Endothelial cell of umbilical vein (primary cell): ENCODE results near the gene POLA1. TPM values are rescaled to one million over a fixed set of nuclear protein-coding genes. Genes with fewer than 3 reads are reported as not detected.

Experiments
- BruUV-seq: library from RNA; stranded (reverse); fragments of 400-500 nt; replicated peaks from 2 replicates; lab custom pipeline; 2021; lab: Mats Ljungman, UMichigan
- CTCF ChIA-PET: fragments of 300-600, 350-600 bp; sonication (Branson Sonifier 250); formaldehyde crosslinking; loops from one replicate; lab custom pipeline; 2021; ENCODE audit warnings: antibody characterized with exemption, inconsistent platforms; lab: Charles Lee
- POLR2A ChIA-PET: fragments of 300-600, 350-600 bp; sonication (Branson Sonifier 250); formaldehyde crosslinking; loops from one replicate; lab custom pipeline; 2021; ENCODE audit warnings: antibody characterized with exemption, inconsistent platforms; lab: Charles Lee
- DNase-seq: peaks from one replicate; pipeline ENCODE4 v3.0.0-alpha.2; 2011; ENCODE audit warnings: low read depth, low spot score
- FAIRE-seq: peaks from 2 replicates; lab custom pipeline; 2011; peaks lifted over from hg19 to GRCh38; lab: Jason Lieb, UNC
- H2AFZ ChIP-seq: 2 replicates; pipeline ENCODE4 v1.6.0; 2012; ENCODE audit warnings: low read depth, low read length, control low read depth, inconsistent platforms
- H3K27ac ChIP-seq: 2 replicates; pipeline ENCODE4 v1.5.1; 2011; ENCODE audit warnings: low read depth, mild to moderate bottlenecking, control low read depth, low read length, moderate library complexity; ENCODE audit not compliant: insufficient read depth
- H3K27me3 ChIP-seq, 2 experiments: 2 replicates each; pipeline versions ENCODE4 v1.6.0 to v1.6.1; 2011; ENCODE audit warnings: low read length in 2 of 2, mixed read lengths in 1 of 2; ENCODE audit not compliant: control insufficient read depth in 2 of 2, insufficient read depth in 2 of 2
- H3K36me3 ChIP-seq, 2 experiments: 2 replicates in 1 of 2; 3 replicates in 1 of 2; pipeline ENCODE4 v1.5.1; 2011; ENCODE audit warnings: low read length in 2 of 2, mild to moderate bottlenecking in 1 of 2, moderate library complexity in 1 of 2; ENCODE audit not compliant: control insufficient read depth in 2 of 2, insufficient read depth in 2 of 2; ENCODE audit errors: extremely low read depth in 1 of 2
- H3K4me1 ChIP-seq: 3 replicates; pipeline ENCODE4 v1.5.1; 2011; ENCODE audit warnings: mild to moderate bottlenecking, low read length; ENCODE audit not compliant: control insufficient read depth, insufficient read depth; ENCODE audit errors: extremely low read depth
- H3K4me2 ChIP-seq: 2 replicates; pipeline ENCODE4 v1.6.1; 2011; ENCODE audit warnings: low read length, control low read depth, mixed read lengths; ENCODE audit not compliant: insufficient read depth
- H3K4me3 ChIP-seq, 3 experiments: fragments of 200-600 bp in 1 of 3; sonication (generic), shearing (Covaris generic) in 1 of 3; replicated peaks in 1 of 3; 2 replicates each; pipeline ENCODE4 v1.5.1; 2011 to 2016; ENCODE audit warnings: control low read depth in 3 of 3, low read length in 3 of 3, mild to moderate bottlenecking in 2 of 3, inconsistent platforms in 1 of 3, low read depth in 1 of 3, moderate library complexity in 1 of 3; ENCODE audit not compliant: insufficient read depth in 1 of 3
- H3K79me2 ChIP-seq: 2 replicates; pipeline ENCODE4 v1.6.0; 2012; ENCODE audit warnings: low read length, inconsistent platforms; ENCODE audit not compliant: control insufficient read depth, insufficient read depth
- H3K9ac ChIP-seq: replicated peaks from 2 replicates; pipeline ENCODE3; 2011; ENCODE audit warnings: low read length, control low read depth; ENCODE audit not compliant: insufficient read depth; ENCODE audit errors: extremely low read depth
- H3K9me1 ChIP-seq: replicated peaks from 3 replicates; pipeline ENCODE4 v1.6.0; 2011; ENCODE audit warnings: mild to moderate bottlenecking, low read length; ENCODE audit not compliant: control insufficient read depth, insufficient read depth; ENCODE audit errors: extremely low read depth
- H3K9me3 ChIP-seq: replicated peaks from 2 replicates; pipeline ENCODE4 v1.5.1; 2012; ENCODE audit warnings: low read length, inconsistent platforms; ENCODE audit not compliant: control insufficient read depth, insufficient read depth
- H4K20me1 ChIP-seq: replicated peaks from 2 replicates; pipeline ENCODE3; 2011; ENCODE audit warnings: mild to moderate bottlenecking, low read length; ENCODE audit not compliant: control insufficient read depth, insufficient read depth; ENCODE audit errors: extremely low read depth
- EZH2 ChIP-seq: IDR thresholded peaks from 2 replicates; pipeline ENCODE4 v1.6.1; 2012; ENCODE audit warnings: borderline replicate concordance, low read depth, mild to moderate bottlenecking, moderate library complexity, low read length, inconsistent platforms; ENCODE audit not compliant: severe bottlenecking
- FOS ChIP-seq: IDR thresholded peaks from 2 replicates; pipeline ENCODE4 v1.6.1; 2011; ENCODE audit warnings: mild to moderate bottlenecking, low read length, moderate library complexity, borderline replicate concordance; ENCODE audit not compliant: insufficient read depth
- GATA2 ChIP-seq: IDR thresholded peaks from 2 replicates; pipeline ENCODE4 v1.7.0; 2011; ENCODE audit warnings: low read depth, mild to moderate bottlenecking, moderate library complexity, mixed read lengths, low read length; ENCODE audit not compliant: insufficient read length, insufficient read depth
- JUN ChIP-seq: IDR thresholded peaks from 2 replicates; pipeline ENCODE4 v1.6.1; 2011; ENCODE audit warnings: borderline replicate concordance, low read depth; ENCODE audit not compliant: insufficient read length, insufficient read depth
- MYC ChIP-seq: IDR thresholded peaks from one replicate; pipeline ENCODE4 v1.6.1; 2011; ENCODE audit warnings: mild to moderate bottlenecking, low read depth, low read length
- POLR2A ChIP-seq: IDR thresholded peaks from 2 replicates; pipeline ENCODE4 v1.6.1; 2012; ENCODE audit warnings: low read depth, mild to moderate bottlenecking, control low read depth, low read length
- POLR2AphosphoS5 ChIP-seq: IDR thresholded peaks from 2 replicates; pipeline ENCODE4 v1.6.1; 2012; ENCODE audit warnings: low read depth, mild to moderate bottlenecking, control low read depth, low read length, moderate library complexity; ENCODE audit not compliant: insufficient read depth
- dilution Hi-C: fragments of 300-500 bp; cut with MboI; formaldehyde crosslinking; loops from one replicate; pipeline ENCODE4 v1.15.0; 2019; ENCODE audit warnings: low sequenced_read_pairs; ENCODE audit not compliant: extremely low pct_ligation_motif_present
- intact Hi-C: fragments of 100-400 bp; cut with micrococcal nuclease; formaldehyde crosslinking; loops from one replicate; pipeline ENCODE4 v1.10.0; 2022
- polyA plus RNA-seq, 4 experiments: library from polyadenylated mRNA; depleted of rRNA in 3 of 4; stranded (reverse) in 3 of 4; unstranded in 1 of 4; fragments of >200 nt; gene quantifications; 2 replicates each; pipeline versions ENCODE4 v1.2.1 to v1.2.3, GENCODE V29; 2011 to 2012; ENCODE audit warnings: missing spikeins in 1 of 4
- total RNA-seq: library from RNA; stranded (reverse); gene quantifications from 2 replicates; pipeline ENCODE4 v1.2.3, GENCODE V29; 2021
- TF ChIP-seq, protein P1 (sequence below), 2 donors: IDR thresholded peaks; 1 replicate in 1 of 2; 2 replicates in 1 of 2; pipeline ENCODE4 v1.5.1; 2011; ENCODE audit warnings: low read length in 2 of 2, mild to moderate bottlenecking in 2 of 2, moderate library complexity in 2 of 2, control low read depth in 1 of 2, inconsistent platforms in 1 of 2, low read depth in 1 of 2; ENCODE audit not compliant: insufficient read depth in 1 of 2; ENCODE audit errors: extremely low read depth in 1 of 2
- TF ChIP-seq, protein P2 (sequence below): IDR thresholded peaks from 2 replicates; pipeline ENCODE4 v1.6.1; 2011; ENCODE audit not compliant: insufficient read depth, insufficient read length

Gene POLA1
- total and polyA plus RNA-seq, 2 donors (not counting 3 experiments of a cell fraction or from before 2014, with no cell fraction given), result 1.8 to 18.6 TPM

DNA sequence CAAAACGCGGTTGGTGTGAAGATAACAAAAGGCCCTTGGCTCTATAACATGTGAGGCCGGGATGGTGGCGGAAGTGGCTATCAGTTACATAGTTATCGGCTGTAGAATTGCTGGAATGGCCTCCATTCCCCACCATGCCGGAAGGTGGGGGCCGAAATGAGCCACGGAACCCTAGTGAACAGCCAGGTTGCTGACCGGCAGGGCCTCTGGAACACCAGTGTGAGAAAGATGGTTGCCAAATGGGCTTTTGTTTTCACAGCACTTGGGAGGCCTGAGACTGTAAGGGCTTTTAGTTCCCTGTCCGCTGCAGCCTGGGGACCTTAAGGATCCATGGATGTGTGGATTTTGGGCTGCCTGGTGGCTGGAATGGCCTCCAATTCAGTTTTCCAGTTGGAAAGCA is 345.3 kb downstream of the POLA1 start:
- Histone ChIP-seq H3K27me3 (no peaks in the 10 kb centered on the region), H4K20me1 (no peaks in the 10 kb centered on the region), H2AFZ (no peak overlapping the region), H3K36me3 (no peaks in the 10 kb centered on the region), H3K9me1 (no peaks in the 10 kb centered on the region), H3K4me1 (no peaks in the 10 kb centered on the region), H3K4me3 (no peak overlapping the region), H3K79me2 (no peaks in the 10 kb centered on the region), H3K9me3 (no peaks in the 10 kb centered on the region), H3K27ac (no peak overlapping the region), H3K9ac (no peak overlapping the region), H3K4me2 (no peak overlapping the region)
- POLR2A ChIA-PET, result no interaction called here
- dilution Hi-C loops, result no loop called here
- no TSS peak for BruUV-seq
- CTCF ChIA-PET, result no interaction called here
- TF ChIP-seq POLR2A (no peak), JUN (no peak), POLR2AphosphoS5 (no peak), GATA2 (no peak), MYC (no peak), FOS (no peak), EZH2 (no peak)
- TF ChIP-seq, protein P1, sequence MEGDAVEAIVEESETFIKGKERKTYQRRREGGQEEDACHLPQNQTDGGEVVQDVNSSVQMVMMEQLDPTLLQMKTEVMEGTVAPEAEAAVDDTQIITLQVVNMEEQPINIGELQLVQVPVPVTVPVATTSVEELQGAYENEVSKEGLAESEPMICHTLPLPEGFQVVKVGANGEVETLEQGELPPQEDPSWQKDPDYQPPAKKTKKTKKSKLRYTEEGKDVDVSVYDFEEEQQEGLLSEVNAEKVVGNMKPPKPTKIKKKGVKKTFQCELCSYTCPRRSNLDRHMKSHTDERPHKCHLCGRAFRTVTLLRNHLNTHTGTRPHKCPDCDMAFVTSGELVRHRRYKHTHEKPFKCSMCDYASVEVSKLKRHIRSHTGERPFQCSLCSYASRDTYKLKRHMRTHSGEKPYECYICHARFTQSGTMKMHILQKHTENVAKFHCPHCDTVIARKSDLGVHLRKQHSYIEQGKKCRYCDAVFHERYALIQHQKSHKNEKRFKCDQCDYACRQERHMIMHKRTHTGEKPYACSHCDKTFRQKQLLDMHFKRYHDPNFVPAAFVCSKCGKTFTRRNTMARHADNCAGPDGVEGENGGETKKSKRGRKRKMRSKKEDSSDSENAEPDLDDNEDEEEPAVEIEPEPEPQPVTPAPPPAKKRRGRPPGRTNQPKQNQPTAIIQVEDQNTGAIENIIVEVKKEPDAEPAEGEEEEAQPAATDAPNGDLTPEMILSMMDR (IDR thresholded peaks at IDR 0.05; ENCODE audit: extremely low read depth in 1 of 2, insufficient read depth in 1 of 2, low read depth in 1 of 2, low read length in 2 of 2), result no peak
- TF ChIP-seq, protein P2, sequence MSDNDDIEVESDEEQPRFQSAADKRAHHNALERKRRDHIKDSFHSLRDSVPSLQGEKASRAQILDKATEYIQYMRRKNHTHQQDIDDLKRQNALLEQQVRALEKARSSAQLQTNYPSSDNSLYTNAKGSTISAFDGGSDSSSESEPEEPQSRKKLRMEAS, result no peak
- DNase-seq (no peak), FAIRE-seq (no peak)
- intact Hi-C loops, result no loop called here
